Measurements from ENCODE around the gene RPL28. TPM values are rescaled to one million over a fixed set of nuclear protein-coding genes. Genes with fewer than 3 reads are reported as not detected.

RPL28 gene
- total and polyA plus RNA-seq, 2 of the 4 experiments (the other 2 are of a cell fraction) = 386 to 1,693 TPM

DNA sequence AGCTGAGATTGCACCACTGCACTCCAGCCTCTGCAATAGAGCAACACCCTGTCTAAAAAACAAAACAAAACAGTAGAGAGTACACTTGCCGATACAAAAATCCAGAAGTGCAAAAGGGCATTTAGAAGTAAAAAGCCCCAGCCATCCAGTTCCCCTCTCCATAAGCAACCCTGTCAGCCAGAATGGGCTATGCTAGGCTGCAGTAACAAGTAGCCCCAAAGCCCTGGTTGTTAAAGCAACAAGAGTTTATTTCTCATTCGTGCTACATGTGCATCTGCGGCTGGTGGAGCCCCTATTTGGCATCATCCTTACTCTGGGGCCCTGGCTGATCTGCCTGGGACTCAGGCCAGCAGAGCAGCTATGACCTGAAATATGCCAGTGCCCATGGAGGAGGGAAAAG, 38.8 kb downstream of the RPL28 start:
- Histone ChIP-seq H3K79me1 (ENCODE audit: low read depth in 1 of 2, low read length in 2 of 2) (no peaks in the 10 kb centered on the region), H3K23ac (ENCODE audit: low read depth, low read length) (no peak overlapping the region), H3K18ac (ENCODE audit: low read depth, low read length) (no peak overlapping the region), H3K9me3 (ENCODE audit: control insufficient read depth, insufficient read depth, low read length) (no peaks in the 10 kb centered on the region), H3K27me3 (ENCODE audit: control insufficient read depth, insufficient read depth, low read length) (peaks cover 21% of the 10 kb centered on the region), H2AK5ac (ENCODE audit: low read depth, low read length) (no peak overlapping the region), H3K4me2 (ENCODE audit: low read depth, low read length) (no peak overlapping the region), H4K91ac (ENCODE audit: insufficient read depth, low read depth, low read length) (no peak overlapping the region), H2BK15ac (ENCODE audit: low read depth, low read length) (no peak overlapping the region), H3K27ac (ENCODE audit: insufficient read depth, low read length) (no peak overlapping the region), H3K4me3 (ENCODE audit: insufficient read depth, low read depth, low read length) (no peak overlapping the region), H2AK9ac (replicated peaks; ENCODE audit: low read depth, low read length, poor library complexity) (no peak overlapping the region), H3K9ac (ENCODE audit: low read depth, low read length) (no peak overlapping the region), H3K36me3 (ENCODE audit: control insufficient read depth, insufficient read depth, low read length) (no peaks in the 10 kb centered on the region), H4K5ac (ENCODE audit: low read depth, low read length) (no peak overlapping the region), H3K14ac (replicated peaks; ENCODE audit: low read depth, low read length) (no peak overlapping the region), H4K8ac (ENCODE audit: low read depth in 2 of 2, low read length in 2 of 2) (no peak overlapping the region), H3K56ac (ENCODE audit: extremely low read depth, insufficient read depth, low read length) (no peak overlapping the region), H4K20me1 (ENCODE audit: insufficient read depth, low read length) (no peaks in the 10 kb centered on the region), H3K9me1 (ENCODE audit: insufficient read depth, low read length) (0 out of 2 replicates have a peak, but pooled peaks cover 4% of the 10 kb centered on the region), H2BK5ac (ENCODE audit: low read depth, low read length, poor library complexity, severe bottlenecking) (no peak overlapping the region), H3K4ac (ENCODE audit: low read depth, low read length) (no peak overlapping the region), H2BK120ac (ENCODE audit: low read depth, low read length) (no peak overlapping the region), H3K4me1 (ENCODE audit: control insufficient read depth, insufficient read depth, low read length) (no peaks in the 10 kb centered on the region), H2AFZ (replicated peaks; ENCODE audit: low read length, poor library complexity) (no peak overlapping the region), H2BK20ac (ENCODE audit: low read depth, low read length) (no peak overlapping the region)
- no CpG with 5 or more reads among the region's 3 CpGs for WGBS, 2 experiments (ENCODE audit: extremely low coverage in 2 of 2, insufficient read length in 1 of 2)
- intact Hi-C loops (cut with micrococcal nuclease) = no loop called here
- TF ChIP-seq CEBPB (IDR thresholded peaks at IDR 0.05; ENCODE audit: low read depth, low read length) = no peak
- CTCF ChIA-PET = no interaction called here
- in situ Hi-C loops (cut with MboI; ENCODE audit: low sequenced_read_pairs) = no loop called here
- BruUV-seq (replicated peaks) = no TSS peak
- DNase-seq (no peak), ATAC-seq (ENCODE audit: low read depth) (no peak)
- dilution Hi-C loops (cut with HindIII; ENCODE audit: low sequenced_read_pairs, unreplicated experiment) = no loop called here
- POLR2A ChIA-PET (ENCODE audit: unreplicated experiment) = no interaction called here

Measured in IMR-90 (cell line).